IPS-NIHi11 (cell line): ENCODE measurements around the gene CRLF1.
"Not testable (repeated sequence)": the region's sequence is repeated elsewhere in the genome, so short reads cannot be mapped to it uniquely, and the experiment has no call there.

Experiments
- DNase-seq: peaks from one replicate; pipeline ENCODE4 v3.0.0; 2012; ENCODE audit warnings: mixed read lengths, low spot score

CRLF1 gene

DNA sequence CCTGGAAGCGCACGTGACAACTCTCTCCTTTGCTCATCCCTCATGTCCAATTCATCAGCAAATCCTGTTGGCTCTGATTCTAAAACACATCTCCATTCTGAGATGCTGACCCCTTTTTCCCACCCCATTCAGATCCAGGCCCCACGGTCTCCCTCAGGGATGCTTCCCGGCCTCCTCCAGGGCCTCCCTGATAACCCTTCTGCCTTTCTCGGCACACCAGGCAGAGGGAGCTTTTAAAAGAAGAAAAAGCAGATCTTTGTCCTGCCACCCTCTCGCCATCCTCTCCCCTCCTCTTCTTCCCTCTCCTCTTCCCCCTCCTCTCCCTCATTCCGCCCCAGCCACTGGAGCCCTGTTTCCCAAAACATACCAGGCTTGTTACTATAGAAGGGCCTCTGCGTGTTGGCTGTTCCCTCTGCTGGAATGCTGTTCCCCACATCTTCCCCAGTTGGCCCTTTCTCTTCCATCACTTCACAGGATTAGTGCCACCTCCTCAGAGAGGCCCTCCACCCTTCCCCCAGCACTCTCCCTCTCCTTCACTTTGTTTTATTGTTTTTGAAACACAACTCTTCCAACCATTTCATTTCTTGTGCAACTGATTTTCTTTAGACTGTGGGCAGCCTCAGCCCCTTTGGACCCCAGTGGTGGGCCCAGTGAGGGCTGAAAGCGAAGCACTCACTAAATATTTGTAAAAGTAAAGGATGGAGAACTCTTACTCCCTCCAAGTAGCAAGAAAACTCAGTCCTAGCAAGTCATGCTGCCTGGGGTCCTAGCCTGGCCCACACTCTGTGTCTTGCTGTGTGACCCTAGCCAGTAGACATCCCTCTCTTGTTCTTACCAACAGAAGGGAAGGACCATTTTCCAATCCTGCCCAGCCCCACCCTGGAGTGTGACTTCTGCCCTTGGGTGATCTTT is 2.5 kb upstream of the CRLF1 start:
- DNase-seq = no peak

DNA sequence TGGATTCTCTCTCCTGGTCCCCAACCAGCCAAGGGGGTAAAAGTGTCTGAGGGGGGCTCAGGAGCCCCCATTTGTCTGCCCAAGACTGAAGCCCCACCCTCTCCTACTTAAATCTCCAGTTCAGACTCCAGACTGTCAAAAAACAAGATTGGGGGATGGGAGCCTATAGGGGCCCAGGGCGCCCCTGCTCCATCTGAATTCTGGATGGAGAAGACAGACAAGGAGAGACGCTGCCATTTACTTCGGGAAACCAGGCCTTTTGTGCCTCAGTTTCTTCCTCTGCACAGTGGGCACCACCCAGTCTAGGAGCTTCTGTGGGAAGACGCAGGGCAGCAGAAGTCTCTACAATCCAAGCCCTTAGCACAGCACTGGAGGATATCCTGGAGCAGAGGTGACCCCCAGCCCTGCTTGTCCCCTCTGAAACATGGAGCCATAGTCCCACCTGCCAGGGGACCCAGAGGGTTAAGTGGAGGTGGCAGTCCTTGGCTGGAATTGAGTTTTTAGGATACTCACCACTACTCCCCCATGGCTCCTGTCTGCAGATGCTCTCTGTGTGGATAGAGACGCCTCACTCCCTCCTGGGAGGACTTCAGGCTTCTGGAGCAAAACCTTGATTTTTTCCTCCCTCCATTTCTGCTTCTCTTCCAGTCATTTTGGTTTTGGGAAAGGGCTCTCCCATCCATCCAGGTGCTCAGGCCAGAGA is 1.7 kb upstream of the CRLF1 start:
- no peak for DNase-seq

DNA sequence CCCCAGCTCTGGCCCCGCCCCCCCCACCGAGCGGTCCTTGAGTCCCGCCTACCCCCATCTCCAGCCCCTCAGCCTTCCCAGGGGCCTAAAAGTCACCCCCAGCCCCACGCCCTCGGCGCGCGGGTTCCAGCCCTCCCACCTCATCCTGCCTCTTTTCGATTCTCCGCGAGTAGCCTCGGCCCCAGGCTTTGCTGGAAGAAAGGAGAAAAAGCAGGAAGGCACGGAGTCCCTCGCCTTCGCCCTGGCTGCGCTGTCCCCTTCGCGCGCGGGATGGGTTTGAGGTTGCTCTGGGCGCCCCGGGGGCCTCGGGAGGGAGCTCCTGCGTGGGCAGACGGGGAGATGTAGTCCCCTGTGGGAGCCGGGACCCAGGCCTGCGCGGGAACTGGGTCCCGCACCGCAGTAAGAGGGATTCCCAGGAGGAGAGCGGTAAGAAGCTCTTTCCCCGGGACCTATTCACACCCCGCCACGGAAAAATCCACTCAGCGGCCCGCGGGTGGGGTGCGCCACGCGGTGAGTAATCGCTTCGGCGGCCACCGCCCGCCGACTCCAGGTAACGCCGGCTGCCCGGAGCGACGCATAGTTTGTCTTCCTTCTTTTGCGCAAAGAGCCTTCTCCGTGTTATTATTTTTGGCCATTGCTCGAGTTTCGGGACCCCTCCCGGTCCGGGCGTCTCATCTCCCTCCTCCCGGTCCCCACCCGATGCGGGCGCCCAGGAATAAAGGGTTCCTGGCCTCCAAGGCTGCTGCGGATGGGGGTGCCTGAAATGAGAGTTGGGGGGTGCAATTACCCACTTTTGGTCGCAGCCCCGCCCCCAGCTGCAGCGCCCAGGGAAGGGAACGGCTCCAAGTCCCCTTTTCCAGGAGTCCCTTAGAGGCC is 865 bp upstream of the CRLF1 start:
- no peak for DNase-seq

DNA sequence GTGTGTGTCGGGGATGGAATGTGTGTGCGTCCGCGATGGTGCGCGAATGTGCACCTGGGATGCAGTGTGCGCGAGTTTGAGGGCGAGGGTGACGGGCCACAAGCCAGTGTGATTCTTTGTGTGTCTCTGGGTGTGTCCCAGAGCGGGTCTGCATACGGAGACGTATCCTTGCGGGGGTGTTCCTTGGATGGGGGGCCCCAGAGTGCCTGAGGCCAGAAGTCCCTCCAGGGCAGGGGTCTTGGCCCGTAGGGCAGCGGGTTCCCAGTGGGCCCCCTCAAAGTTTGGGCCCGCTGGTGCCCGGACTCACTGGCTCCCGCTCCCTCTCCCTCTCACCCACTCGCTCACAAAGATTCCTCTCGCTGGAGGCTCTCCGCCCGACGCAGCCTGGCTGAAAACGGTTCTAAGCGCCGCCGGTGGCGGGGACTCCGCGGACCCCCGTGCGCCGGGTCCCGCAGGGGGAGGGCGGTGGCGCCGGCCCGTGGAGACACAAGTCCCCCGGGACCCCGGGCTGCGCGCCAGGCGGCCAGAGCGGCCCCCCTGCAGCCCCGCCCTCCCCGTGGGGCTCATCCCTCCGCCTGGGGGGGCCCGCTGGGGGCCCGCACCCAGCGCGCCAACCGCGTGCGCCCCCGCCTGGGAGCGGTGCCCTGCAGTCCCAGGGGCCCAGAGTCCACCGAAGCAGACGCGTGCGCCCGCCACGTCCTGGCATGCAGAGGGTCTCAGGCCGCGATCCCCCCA is 886 bp downstream of the CRLF1 start:
- no peak for DNase-seq

DNA sequence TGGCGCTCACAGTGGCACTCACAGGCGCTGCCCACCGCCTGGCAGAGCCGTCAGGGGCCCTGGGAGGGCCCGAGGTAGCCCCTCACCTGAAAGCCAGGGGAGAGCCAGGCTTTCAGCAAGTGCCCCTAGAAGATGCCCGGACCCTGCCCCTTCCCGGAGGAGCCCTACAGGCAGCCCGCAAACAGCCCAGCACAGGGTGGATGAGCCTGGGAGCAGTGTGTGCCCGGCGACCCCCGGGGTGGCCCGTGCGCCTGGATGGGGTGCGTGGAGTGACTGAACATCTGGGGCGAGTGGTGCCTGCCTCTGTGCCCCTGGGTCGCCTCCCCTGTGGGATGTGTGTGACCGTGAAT is 1.4 kb downstream of the CRLF1 start:
- DNase-seq = no peak

DNA sequence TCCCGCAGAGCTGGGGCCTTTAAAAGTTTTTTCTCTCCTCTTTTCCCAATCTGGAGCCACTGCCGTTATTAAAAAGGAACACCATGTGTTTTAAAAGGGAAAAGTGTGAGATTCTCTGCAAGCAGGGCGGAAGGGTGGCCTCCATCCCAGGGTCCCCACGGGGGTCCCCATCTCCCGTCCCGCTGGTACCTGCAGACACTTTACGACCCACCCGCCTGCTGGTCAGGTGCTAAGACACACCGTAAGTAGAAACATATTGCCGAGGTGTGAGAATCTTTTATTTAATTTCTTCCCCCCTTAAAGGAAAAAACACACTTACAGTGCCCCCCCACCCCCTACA is 1.8 kb downstream of the CRLF1 start:
- DNase-seq = no peak

DNA sequence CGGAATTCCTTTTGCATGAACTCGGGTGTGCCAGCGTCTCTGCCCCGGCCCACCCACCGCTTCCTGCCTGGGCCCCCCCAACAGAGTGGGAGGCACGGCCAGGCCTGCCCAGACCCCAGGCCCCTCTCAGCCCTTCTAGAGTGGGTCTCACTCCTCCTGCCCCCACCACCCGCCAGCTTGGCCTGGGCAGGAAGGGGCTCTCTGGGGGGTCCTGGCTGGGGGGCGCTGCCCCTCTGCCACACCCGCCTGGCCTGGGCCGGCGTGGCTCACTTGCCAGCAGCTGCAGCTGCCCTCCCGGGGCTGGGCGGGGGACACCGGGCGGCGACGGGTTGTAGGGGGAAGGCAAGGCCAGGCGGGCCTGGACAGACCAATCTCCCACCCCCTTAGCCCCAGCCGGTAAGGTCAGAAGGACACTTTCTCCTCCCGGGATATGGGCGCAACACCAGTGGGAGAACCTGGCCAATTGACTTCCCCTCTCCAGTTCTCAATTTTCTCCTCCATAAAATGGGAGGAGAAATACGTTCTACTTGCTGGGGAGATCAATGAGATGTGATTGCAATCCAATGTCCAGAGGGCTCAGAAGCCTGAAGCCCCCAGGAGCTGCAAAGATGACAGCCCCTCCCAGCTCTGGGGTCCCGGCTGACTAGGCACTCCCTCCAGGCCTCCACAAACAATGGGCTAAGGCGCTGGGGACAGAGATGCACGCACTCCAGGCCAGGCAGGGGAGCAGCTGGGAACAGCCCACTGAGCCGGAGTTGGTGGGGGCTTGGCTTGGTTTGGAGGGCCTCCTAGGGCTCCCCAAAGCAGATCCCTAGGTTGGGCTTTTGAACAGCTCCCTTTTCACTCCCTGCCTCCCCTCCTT is 2.4 kb downstream of the CRLF1 start:
- DNase-seq = no peak

DNA sequence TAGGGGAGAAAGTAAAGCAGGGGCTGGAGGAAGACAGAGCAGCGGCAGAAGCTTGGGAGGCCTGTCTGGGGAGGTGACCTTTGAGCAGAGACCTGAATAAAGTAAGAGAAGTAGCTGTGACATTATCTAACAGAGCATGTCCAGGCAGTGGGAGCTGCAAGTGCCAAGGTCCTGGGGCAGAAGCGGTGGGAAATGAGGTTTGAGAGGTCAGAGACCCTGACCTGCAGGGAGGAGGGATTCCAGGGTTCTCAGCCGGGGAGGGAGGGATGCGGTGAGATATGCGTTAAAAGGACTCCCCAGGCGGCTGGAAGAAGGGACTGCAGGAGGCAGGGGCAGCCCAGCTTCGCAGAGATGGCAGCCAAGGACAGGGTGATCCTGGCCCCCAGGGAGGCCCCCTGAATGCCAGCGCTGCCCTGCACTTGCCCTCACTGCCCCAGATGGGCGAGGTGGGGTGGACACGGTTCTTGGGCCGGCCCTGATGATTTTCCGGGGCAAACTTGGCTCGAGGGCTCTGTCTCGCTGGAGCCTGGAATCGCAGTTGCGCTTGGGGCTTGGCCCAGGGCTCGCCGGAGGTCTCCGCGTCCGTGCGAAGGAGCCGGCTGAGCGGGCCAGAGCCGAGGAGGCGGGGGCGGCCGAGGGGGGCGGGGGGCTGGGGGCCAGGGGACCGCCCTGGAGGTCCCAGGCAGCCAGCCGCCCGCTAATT is 3.2 kb downstream of the CRLF1 start:
- DNase-seq = peak; percentile 65

DNA sequence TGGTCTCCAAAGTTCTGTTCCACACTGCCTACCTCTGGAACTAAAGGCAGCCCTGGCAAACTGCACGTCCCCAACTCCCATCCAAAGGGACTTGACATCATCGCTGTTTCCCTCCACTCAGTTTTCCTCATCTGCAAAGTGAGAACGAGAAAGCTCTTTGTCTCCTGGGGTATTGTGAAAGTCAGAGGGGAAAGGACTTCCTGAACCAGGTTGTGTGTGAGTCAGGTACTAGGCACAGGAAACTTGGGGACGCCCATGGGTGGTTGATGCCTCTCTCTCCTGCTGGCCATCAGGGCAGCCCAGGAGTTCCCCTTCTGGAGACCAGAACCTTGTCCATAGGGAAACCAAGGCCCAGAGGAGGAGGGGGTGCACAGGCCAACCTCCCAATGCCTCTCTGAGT is 4.7 kb downstream of the CRLF1 start:
- no peak for DNase-seq

DNA sequence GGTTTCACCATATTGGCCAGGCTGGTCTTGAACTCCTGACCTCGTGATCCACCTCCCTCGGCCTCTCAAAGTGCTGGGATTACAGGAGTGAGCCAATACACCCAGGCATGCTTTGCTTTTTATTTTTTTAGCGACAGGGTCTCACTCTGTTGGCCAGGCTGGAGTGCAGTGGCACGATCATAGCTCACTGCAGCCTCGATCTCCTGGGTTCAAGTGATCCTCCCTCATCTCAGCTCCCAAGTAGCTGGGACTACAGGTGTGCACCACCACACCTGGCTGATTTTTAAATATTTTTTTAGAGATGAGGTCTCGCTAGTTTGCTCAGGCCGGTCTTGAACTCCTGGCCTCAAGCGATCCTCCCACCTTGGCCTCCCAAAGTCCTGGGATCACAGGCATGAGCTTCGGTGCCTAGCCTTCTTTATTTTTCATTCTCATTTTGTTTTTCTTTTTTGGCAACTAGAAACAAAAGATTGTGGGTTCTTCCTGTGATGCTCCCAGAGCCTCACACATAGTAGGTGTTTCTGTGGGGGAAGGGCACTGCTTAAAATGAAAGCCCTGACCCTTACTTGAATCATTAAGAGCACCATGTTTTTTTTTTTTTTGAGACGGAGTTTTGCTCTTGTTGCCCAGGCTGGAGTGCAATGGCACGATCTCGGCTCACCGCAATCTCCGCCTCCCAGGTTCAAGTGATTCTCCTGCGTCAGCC is 5.8 kb downstream of the CRLF1 start:
- DNase-seq = not testable (repeated sequence)

DNA sequence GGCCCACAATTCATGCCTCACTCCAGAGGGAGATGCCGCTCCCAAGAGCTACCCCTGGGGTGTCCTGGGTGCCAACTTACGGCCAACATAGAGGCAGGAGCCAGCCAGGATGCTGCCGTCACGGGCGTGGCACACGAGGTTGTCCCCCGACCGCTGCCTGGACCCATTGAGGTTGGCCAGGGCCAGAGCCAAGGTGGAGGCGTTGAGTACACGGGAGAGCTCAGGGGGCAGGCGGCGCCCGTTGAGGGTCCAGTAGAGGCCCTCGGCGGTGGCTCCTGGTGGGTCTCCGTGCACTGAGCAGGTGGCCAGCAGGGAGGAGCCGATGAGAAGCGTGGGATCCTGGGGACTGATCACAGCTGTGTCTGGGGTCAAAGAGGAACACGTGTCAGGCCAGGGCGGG is 7.1 kb downstream of the CRLF1 start:
- DNase-seq = no peak

DNA sequence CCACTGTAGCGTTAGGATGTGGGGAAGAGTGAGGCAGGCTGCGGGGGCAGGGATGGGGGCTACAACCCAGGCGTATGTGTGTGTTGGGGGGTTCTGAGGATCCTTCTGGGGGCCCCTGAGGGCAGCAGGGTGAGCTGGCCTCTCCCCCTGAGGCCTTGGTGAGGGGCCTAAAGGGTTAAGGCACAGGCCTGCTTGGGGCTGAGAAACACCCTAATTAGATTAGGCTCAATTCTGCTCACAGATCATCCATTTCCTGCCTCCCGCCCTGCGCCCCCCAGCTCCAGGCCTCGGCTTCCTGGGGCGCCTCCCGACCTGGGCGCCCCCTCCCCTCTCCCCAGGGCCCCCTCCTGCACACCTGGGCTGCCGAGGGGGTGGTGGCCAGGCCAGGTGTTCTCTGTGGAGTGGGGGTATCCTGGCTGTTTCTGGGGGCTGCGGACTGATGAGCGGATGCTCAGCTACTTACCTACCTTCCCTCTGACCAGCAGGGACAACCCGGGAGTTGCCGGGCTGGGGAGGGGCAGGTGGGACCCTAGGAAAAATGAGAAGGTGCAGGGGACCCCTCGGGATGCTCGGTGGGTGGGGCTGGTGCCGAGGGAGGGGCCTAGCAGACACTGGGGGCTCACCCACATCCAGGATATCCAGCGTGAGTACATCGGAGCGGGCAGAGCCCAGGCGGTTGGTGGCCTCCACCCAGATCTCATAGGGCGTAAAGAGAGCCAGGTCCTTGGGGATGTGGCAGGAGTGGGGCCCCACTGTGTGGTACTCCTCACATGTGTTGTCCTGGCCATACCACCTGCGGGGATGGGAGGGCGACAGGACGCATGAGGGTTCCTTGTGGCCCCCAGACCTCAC is 8.6 kb downstream of the CRLF1 start:
- no peak for DNase-seq

DNA sequence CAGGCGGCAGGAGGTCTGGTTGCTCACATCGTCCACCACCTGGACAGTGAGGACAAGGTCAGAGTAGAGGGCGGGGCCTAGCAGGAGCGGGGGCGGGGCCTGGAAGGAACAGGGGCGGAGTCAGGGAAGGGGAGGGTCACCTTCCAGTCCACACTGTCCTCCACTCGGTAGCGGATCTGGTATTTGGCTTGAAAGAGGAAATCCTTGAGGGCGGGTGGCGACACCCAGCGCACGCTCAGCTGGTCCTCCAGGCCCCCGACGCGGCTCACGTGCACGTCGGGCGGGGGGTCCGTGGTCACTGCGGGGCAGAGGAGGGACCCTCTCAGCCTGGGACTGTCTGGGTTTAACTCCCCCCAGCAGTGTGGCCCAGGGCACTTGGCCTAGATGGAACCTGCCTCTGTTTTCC is 9.8 kb downstream of the CRLF1 start:
- peak; percentile 84 for DNase-seq

DNA sequence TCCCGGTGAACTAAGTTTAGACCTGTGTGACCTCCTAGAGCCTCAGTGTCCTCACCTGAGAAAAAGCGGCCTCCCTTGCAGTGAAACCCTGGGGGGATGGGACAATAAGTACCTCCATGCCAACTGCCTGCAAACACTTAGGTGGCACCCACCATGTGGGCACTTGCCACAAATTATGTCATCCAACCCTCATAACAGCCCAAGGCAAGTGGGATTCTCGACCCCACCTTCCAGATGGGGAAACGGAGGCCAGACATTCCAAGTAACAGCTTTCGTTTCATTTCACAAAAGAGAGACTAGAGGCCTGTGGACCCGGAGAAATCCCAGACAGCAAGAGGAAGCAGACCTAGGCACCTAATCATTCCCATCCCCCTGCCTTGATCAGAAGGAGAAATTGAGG is 11.1 kb downstream of the CRLF1 start:
- DNase-seq = no peak

DNA sequence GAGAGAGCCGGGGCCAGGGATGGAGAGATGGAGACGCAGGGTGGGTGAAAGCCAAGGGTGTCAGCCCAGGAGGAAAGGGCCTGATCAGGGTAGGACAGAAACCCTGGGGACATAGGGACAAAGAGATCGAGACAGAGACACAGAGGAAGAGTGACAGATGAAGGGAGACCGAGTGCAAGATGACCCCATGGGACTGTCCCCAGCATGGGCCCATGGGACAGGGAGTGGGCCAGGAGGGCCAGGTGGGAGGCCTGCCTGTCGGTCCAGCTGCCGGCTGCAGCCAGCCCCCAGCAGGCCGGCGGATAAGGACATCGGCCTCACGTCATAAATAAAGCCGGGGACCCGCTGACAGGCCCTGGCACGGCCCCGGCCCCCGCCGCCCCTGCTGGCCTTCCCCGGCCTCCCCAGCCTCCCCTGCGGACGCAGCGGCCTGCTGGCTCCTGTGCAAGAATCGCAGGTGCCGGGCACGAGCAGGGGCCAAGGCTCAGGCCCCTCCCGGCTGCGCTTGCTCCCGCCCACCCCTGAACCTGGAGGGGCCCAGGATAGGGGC is 11.7 kb downstream of the CRLF1 start:
- peak; percentile 39 for DNase-seq

DNA sequence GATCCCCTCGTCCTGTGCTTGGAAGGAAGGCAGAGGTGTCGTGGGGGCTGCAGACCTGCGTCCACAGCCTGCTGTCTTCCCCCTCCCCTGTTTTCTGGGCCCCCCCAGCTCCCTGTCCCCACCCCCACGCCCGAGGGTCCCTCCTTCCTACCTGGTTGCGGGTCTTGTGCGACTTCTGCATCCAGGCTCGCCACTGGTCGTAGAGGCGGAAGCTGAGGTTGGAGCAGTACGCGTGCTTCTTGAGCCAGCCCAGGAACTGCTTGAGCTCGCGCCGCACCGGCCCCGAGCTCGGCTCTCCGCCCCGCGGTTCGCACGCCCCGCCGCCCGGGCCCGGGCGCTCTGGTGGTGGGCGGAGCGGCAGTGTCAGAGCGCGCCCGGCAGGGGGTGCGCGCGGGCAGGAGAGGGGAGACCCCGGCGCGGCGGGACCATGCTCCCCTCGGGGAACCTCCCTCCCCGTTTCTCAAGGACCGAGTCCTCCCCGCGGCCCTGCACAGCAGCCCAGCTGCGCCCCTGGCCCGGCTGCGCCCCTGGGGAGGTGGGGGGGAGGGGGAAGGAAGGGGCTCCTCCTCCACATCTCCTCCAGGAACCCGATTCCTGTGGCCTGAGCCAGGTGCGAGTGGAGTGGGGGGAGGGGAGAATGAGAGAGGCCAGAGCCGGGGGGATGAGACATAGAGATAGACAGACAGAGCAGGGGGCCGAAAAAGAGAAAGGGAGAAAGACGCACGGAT is 12.3 kb downstream of the CRLF1 start:
- DNase-seq = peak; percentile 92

DNA sequence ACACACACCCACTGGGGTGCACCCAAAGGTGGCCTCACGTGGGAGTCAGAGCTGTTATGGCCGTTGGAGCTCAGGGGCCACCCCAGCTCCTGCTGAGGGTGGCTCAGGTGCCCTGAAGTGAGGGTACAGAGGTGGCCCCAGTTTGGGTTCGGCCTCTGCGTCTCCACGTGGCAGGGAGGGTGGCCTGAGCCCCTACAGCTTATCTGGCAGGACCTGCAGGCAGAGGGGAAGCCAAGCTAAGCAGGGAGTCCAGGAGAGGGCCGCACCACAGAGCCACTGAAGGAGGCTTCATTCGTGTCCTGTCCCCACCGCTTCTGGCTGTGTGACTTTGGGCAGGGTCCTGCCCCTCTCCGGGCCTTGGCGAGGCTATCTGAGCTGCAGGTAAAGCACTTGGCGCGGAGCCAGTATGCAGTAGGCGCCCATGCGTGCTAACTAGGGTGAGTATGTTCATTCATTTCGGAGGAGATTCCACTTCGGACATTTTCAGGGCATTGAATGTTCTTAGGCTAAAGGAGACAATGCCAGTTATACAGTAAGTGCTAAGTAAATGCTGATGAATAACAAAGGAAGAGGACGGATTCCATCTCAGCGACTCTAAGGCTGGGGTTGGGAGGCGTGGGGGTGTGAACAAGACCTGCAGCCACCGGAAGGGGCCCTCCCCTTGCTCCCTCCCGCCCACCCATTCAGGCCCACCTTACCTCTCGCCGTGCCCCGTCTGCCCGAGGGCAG is 13.1 kb downstream of the CRLF1 start:
- peak; percentile 50 for DNase-seq
